GM23338 (cell line): ENCODE measurements around the gene CUL7.

ENCODE experiments used
- CREB1 ChIP-seq: fragments of 250-450 bp; sonication (Bioruptor Pico); IDR thresholded peaks from 2 replicates; pipeline ENCODE4 v1.5.0; 2020; ENCODE audit warnings: low read depth, mild to moderate bottlenecking, moderate library complexity
- EZH2 ChIP-seq: fragments of 200-600 bp; sonication (generic); IDR thresholded peaks from one replicate; pipeline ENCODE4 v1.8.0; 2017; ENCODE audit warnings: antibody characterized with exemption, mild to moderate bottlenecking, low read depth; ENCODE audit not compliant: unreplicated experiment
- POLR2AphosphoS5 ChIP-seq: IDR thresholded peaks from 2 replicates; pipeline ENCODE4 v1.6.1; 2016; ENCODE audit warnings: antibody characterized with exemption, low read depth
- TF ChIP-seq, protein P1 (sequence below), 2 experiments: fragments of 200-600 bp in 1 of 2; sonication (generic) in 1 of 2; conservative IDR thresholded peaks; 2 replicates each; pipeline versions ENCODE4 v1.5.1 to v1.6.1; 2016 to 2017; ENCODE audit warnings: antibody characterized with exemption in 2 of 2, low read depth in 2 of 2, mild to moderate bottlenecking in 2 of 2, moderate library complexity in 1 of 2
- TF ChIP-seq, protein P2 (sequence below): fragments of 250-450 bp; sonication (Bioruptor Pico); IDR thresholded peaks from 2 replicates; pipeline ENCODE4 v1.5.0; 2020; ENCODE audit warnings: mild to moderate bottlenecking, moderate library complexity

DNA sequence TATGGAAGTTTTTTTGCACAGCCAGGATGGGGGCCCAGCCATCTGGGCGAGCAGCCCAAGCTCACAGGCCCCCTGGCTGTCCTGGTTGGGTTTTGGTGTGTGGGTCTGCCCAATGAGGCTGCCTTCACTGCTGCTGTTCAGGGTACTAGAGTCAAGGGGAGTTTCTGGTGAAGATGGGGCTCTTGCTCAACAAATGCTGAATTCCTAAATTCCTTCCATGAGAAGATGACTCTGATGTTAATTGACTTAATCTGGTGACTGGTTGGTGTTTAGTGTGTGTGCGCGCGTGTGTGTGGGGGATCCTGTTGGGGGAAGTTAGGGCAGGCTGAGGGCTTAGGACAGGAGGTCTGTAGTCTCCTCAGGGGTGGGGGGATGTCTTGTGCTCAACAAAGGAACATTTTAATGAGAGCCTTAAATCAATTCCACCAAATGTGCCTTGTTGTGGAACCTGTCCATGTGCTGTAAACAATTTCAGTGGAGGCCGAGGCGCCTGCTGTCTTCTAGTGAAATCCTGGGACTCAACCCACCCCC, 24.4 kb upstream of the CUL7 start:
- TF ChIP-seq, protein P1, sequence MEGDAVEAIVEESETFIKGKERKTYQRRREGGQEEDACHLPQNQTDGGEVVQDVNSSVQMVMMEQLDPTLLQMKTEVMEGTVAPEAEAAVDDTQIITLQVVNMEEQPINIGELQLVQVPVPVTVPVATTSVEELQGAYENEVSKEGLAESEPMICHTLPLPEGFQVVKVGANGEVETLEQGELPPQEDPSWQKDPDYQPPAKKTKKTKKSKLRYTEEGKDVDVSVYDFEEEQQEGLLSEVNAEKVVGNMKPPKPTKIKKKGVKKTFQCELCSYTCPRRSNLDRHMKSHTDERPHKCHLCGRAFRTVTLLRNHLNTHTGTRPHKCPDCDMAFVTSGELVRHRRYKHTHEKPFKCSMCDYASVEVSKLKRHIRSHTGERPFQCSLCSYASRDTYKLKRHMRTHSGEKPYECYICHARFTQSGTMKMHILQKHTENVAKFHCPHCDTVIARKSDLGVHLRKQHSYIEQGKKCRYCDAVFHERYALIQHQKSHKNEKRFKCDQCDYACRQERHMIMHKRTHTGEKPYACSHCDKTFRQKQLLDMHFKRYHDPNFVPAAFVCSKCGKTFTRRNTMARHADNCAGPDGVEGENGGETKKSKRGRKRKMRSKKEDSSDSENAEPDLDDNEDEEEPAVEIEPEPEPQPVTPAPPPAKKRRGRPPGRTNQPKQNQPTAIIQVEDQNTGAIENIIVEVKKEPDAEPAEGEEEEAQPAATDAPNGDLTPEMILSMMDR (conservative IDR thresholded peaks at IDR 0.05; ENCODE audit: low read depth in 2 of 2) = no peak
- TF ChIP-seq POLR2AphosphoS5 = no peak
- TF ChIP-seq EZH2 = no peak
- TF ChIP-seq, protein P2, sequence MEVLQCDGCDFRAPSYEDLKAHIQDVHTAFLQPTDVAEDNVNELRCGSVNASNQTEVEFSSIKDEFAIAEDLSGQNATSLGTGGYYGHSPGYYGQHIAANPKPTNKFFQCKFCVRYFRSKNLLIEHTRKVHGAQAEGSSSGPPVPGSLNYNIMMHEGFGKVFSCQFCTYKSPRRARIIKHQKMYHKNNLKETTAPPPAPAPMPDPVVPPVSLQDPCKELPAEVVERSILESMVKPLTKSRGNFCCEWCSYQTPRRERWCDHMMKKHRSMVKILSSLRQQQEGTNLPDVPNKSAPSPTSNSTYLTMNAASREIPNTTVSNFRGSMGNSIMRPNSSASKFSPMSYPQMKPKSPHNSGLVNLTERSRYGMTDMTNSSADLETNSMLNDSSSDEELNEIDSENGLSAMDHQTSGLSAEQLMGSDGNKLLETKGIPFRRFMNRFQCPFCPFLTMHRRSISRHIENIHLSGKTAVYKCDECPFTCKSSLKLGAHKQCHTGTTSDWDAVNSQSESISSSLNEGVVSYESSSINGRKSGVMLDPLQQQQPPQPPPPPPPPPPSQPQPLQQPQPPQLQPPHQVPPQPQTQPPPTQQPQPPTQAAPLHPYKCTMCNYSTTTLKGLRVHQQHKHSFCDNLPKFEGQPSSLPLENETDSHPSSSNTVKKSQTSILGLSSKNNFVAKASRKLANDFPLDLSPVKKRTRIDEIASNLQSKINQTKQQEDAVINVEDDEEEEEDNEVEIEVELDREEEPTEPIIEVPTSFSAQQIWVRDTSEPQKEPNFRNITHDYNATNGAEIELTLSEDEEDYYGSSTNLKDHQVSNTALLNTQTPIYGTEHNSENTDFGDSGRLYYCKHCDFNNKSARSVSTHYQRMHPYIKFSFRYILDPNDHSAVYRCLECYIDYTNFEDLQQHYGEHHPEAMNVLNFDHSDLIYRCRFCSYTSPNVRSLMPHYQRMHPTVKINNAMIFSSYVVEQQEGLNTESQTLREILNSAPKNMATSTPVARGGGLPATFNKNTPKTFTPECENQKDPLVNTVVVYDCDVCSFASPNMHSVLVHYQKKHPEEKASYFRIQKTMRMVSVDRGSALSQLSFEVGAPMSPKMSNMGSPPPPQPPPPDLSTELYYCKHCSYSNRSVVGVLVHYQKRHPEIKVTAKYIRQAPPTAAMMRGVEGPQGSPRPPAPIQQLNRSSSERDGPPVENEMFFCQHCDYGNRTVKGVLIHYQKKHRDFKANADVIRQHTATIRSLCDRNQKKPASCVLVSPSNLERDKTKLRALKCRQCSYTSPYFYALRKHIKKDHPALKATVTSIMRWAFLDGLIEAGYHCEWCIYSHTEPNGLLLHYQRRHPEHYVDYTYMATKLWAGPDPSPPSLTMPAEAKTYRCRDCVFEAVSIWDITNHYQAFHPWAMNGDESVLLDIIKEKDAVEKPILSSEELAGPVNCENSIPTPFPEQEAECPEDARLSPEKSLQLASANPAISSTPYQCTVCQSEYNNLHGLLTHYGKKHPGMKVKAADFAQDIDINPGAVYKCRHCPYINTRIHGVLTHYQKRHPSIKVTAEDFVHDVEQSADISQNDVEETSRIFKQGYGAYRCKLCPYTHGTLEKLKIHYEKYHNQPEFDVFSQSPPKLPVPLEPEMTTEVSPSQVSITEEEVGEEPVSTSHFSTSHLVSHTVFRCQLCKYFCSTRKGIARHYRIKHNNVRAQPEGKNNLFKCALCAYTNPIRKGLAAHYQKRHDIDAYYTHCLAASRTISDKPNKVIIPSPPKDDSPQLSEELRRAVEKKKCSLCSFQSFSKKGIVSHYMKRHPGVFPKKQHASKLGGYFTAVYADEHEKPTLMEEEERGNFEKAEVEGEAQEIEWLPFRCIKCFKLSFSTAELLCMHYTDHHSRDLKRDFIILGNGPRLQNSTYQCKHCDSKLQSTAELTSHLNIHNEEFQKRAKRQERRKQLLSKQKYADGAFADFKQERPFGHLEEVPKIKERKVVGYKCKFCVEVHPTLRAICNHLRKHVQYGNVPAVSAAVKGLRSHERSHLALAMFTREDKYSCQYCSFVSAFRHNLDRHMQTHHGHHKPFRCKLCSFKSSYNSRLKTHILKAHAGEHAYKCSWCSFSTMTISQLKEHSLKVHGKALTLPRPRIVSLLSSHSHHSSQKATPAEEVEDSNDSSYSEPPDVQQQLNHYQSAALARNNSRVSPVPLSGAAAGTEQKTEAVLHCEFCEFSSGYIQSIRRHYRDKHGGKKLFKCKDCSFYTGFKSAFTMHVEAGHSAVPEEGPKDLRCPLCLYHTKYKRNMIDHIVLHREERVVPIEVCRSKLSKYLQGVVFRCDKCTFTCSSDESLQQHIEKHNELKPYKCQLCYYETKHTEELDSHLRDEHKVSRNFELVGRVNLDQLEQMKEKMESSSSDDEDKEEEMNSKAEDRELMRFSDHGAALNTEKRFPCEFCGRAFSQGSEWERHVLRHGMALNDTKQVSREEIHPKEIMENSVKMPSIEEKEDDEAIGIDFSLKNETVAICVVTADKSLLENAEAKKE = no peak
- no peak for TF ChIP-seq CREB1 (CRISPR knock-in tag)
